Colonic mucosa (tissue), 4 donors: ENCODE measurements around the gene PLSCR4. TPM values are rescaled to one million over a fixed set of nuclear protein-coding genes. Genes with fewer than 3 reads are reported as not detected.

Source experiments
- DNase-seq: peaks from one replicate; pipeline ENCODE4 v3.0.0-alpha.2; 2020
- H3K27ac ChIP-seq: fragments of 200-600 bp; one replicate; pipeline ENCODE4 v1.8.0; 2021
- H3K27me3 ChIP-seq: fragments of 200-600 bp; one replicate; pipeline ENCODE4 v1.8.0; 2021
- H3K36me3 ChIP-seq: fragments of 200-600 bp; one replicate; pipeline ENCODE4 v1.8.0; 2021
- H3K4me1 ChIP-seq: fragments of 200-600 bp; one replicate; pipeline ENCODE4 v1.8.0; 2021; ENCODE audit warnings: mild to moderate bottlenecking
- H3K4me3 ChIP-seq: fragments of 200-600 bp; one replicate; pipeline ENCODE4 v1.8.0; 2021
- H3K9ac ChIP-seq, 2 donors: one replicate each; pipeline ENCODE4 v1.7.0; 2013; ENCODE audit warnings: control low read depth in 2 of 2, low read depth in 2 of 2, low read length in 2 of 2
- H3K9me3 ChIP-seq: fragments of 200-600 bp; one replicate; pipeline ENCODE4 v1.8.0; 2021
- intact Hi-C: fragments of 100-400 bp; cut with DNase I; formaldehyde crosslinking; loops from one replicate; pipeline ENCODE4 v1.14.1; 2022
- total RNA-seq, 2 donors: library from RNA; stranded (reverse); fragmentation: NEBNext Ultra II Directional in 1 of 2; extraction: Animal tissue kit (Norgen Biotek cat#: 25700) in 1 of 2; gene quantifications; one replicate each; pipeline ENCODE4 v1.2.1, GENCODE V29; 2021
- TF ChIP-seq, protein P1 (sequence below): fragments of 200-600 bp; IDR thresholded peaks from one replicate; pipeline ENCODE4 v1.8.0; 2022; ENCODE audit warnings: antibody characterized with exemption, mild to moderate bottlenecking
- donor health status: healthy.
- donor health status: DM: no; HTN: no; CAD: no.
- donor health status: DM: no; HTN: no; CAD: no.

Gene PLSCR4
- total RNA-seq, 2 donors from 2014 or later = 20.1 to 54.8 TPM

DNA sequence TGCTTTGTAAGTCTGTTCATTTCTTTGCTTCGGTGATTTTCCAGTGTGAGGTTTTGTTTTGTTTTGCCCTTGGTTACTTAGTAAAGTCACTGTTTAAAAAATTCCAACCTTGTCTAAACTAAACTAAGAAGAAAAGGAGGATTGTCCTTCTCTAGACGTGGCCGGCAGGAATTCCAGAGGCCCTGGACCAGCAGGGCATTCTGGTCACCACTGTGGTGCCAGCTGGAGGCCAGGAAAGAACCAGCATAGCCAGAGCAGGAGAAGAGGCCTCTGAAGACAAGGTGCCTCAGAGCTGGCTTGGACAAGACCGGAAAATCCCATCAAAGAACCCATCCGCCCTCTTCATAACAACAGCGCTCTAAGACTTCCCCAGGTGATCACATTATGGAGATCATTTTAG is 98.1 kb downstream of the PLSCR4 start:
- Histone ChIP-seq H3K4me3 (no peak overlapping the region), H3K27me3 (no peaks in the 10 kb centered on the region), H3K4me1 (no peaks in the 10 kb centered on the region), H3K9ac (no peak overlapping the region), H3K36me3 (no peaks in the 10 kb centered on the region), H3K27ac (no peak overlapping the region), H3K9me3 (no peaks in the 10 kb centered on the region)
- intact Hi-C loops = no loop called here
- DNase-seq = no peak
- TF ChIP-seq, protein P1, sequence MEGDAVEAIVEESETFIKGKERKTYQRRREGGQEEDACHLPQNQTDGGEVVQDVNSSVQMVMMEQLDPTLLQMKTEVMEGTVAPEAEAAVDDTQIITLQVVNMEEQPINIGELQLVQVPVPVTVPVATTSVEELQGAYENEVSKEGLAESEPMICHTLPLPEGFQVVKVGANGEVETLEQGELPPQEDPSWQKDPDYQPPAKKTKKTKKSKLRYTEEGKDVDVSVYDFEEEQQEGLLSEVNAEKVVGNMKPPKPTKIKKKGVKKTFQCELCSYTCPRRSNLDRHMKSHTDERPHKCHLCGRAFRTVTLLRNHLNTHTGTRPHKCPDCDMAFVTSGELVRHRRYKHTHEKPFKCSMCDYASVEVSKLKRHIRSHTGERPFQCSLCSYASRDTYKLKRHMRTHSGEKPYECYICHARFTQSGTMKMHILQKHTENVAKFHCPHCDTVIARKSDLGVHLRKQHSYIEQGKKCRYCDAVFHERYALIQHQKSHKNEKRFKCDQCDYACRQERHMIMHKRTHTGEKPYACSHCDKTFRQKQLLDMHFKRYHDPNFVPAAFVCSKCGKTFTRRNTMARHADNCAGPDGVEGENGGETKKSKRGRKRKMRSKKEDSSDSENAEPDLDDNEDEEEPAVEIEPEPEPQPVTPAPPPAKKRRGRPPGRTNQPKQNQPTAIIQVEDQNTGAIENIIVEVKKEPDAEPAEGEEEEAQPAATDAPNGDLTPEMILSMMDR = no peak

DNA sequence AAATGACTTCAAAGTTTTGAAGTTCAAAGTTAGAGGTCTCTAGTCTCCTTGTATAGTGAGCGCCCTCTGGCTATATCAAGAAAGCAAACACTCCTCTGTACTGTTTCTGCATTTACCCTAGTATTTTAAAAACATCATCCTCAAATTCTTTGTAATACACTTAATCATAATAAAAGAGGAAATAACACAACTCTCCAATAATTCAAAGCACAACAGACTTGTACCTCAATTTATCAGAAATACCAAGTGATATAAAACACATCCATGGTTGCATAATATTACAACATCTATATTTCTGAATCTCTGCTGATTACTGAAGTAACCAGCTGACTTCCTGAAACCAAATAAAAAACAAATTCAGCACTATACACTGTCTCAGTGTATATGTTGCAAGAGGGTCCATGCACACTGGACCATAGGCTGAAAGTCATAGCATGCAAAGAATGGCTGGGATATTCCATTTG is 102.4 kb downstream of the PLSCR4 start:
- intact Hi-C loops = no loop called here
- Histone ChIP-seq H3K4me1 (no peaks in the 10 kb centered on the region), H3K27ac (no peak overlapping the region), H3K36me3 (no peaks in the 10 kb centered on the region), H3K9ac (no peak overlapping the region), H3K27me3 (no peaks in the 10 kb centered on the region), H3K9me3 (no peaks in the 10 kb centered on the region), H3K4me3 (no peak overlapping the region)
- no peak for DNase-seq
- TF ChIP-seq, protein P1 = no peak

DNA sequence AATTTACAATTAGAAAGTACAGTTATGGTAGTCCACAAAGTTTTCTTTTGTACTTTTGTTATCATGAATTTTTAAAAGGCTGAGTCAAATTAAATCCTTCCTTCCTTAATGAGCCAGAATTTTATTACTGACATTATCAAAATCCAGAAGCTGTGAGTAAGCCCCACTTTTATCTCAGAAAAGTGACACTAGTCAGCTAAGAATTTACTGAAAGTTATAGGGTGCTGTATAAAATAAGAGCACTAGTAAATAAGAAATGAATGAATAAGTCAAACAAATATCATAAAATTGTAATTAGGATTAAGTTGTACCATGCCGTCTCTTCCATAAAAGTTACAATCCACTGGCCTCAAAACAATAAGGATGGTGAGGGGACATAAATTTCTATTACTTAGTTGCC is 105.3 kb downstream of the PLSCR4 start:
- intact Hi-C loops = no loop called here
- Histone ChIP-seq H3K27ac (no peak overlapping the region), H3K9ac (no peak overlapping the region), H3K9me3 (no peaks in the 10 kb centered on the region), H3K4me1 (no peaks in the 10 kb centered on the region), H3K4me3 (no peak overlapping the region), H3K36me3 (no peaks in the 10 kb centered on the region), H3K27me3 (no peaks in the 10 kb centered on the region)
- TF ChIP-seq, protein P1 = no peak
- no peak for DNase-seq

DNA sequence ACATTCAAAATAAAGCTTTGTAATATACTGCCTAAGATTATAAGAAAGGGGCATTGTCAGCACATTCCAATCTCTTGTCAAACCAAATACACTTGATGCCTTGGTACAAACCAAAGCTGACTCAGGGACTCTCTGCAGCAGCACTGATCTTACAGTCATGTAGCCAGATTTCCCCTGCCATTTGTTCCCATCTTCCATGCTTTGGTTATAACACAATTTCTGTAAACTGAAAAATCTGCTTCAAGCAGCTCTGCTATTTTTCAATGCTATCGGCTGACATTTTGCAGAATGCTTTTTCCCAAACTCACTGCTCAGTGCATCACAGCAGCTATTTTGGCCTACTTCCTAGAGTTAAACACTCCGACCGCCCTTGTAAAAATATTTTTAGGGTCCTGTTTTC is 108.1 kb downstream of the PLSCR4 start:
- H3K27me3 ChIP-seq = no peaks in the 10 kb centered on the region
- H3K4me1 ChIP-seq = no peaks in the 10 kb centered on the region
- DNase-seq = no peak
- no peak overlapping the region for H3K4me3 ChIP-seq
- TF ChIP-seq, protein P1 = no peak
- intact Hi-C loops = no loop called here
- H3K36me3 ChIP-seq = no peaks in the 10 kb centered on the region
- H3K27ac ChIP-seq = no peak overlapping the region
- no peak overlapping the region for H3K9ac ChIP-seq
- no peaks in the 10 kb centered on the region for H3K9me3 ChIP-seq

Other genes starting within 250 kb of the PLSCR4 start
- 100 to 1,000 TPM in 1 of 2 donors, 10 to 100 TPM in 1; 66.7 to 245 TPM for gene PLOD2, start 89.9 kb downstream of the PLSCR4 start, total RNA-seq
- gene PLSCR2, start 218.5 kb upstream of the PLSCR4 start, total RNA-seq = under 1 TPM; 0.90 to 0.94 TPM